Stimulated activated naive CD8-positive, alpha-beta T cell treated with anti-CD3 and anti-CD28 coated beads, Interleukin-15, amount 100 ng/mL, for 72 hours (primary cell): ENCODE data around the gene SIRT7.

Experiments used
- ATAC-seq: fragments of 150-1000 bp; cut with Tn5 transposase; 2 replicates; pipeline ENCODE4 v1.10.0; 2021; ENCODE audit warnings: mild to moderate bottlenecking, moderate library complexity
- DNase-seq, 2 donors: peaks; one replicate each; pipeline ENCODE4 v3.0.0; 2021 to 2022
- H3K27ac Mint-ChIP-seq, 2 donors: one replicate each; pipeline ENCODE4 v1.8.0; 2022; ENCODE audit warnings: mild to moderate bottlenecking in 2 of 2, mixed read lengths in 2 of 2, moderate library complexity in 2 of 2
- H3K27me3 Mint-ChIP-seq: one replicate; pipeline ENCODE4 v1.8.0; 2022; ENCODE audit warnings: mixed read lengths
- H3K4me1 Mint-ChIP-seq: one replicate; pipeline ENCODE4 v1.8.0; 2022; ENCODE audit warnings: mild to moderate bottlenecking, mixed read lengths
- H3K4me3 Mint-ChIP-seq, 2 donors: one replicate each; pipeline ENCODE4 v1.8.0; 2022; ENCODE audit warnings: mild to moderate bottlenecking in 2 of 2, mixed read lengths in 2 of 2, moderate library complexity in 1 of 2
- H3K9me3 Mint-ChIP-seq, 2 donors: one replicate each; pipeline ENCODE4 v1.8.0; 2022; ENCODE audit warnings: mixed read lengths in 2 of 2

The SIRT7 gene

GRCh38 chr17:81863123-81863675 is 54.8 kb downstream of the SIRT7 start:
- no peaks in the 10 kb centered on the region for H3K9me3 Mint-ChIP-seq
- no peaks in the 10 kb centered on the region for H3K27me3 Mint-ChIP-seq
- no peak for DNase-seq
- H3K4me3 Mint-ChIP-seq, result peak overlapping the region; percentile 75 to 84
- H3K4me1 Mint-ChIP-seq, result peaks cover 73% of the 10 kb centered on the region
- ATAC-seq, result no peak
- peak overlapping the region; percentile 54 to 92 for H3K27ac Mint-ChIP-seq
